ENCODE results near the gene LEP.

DNA sequence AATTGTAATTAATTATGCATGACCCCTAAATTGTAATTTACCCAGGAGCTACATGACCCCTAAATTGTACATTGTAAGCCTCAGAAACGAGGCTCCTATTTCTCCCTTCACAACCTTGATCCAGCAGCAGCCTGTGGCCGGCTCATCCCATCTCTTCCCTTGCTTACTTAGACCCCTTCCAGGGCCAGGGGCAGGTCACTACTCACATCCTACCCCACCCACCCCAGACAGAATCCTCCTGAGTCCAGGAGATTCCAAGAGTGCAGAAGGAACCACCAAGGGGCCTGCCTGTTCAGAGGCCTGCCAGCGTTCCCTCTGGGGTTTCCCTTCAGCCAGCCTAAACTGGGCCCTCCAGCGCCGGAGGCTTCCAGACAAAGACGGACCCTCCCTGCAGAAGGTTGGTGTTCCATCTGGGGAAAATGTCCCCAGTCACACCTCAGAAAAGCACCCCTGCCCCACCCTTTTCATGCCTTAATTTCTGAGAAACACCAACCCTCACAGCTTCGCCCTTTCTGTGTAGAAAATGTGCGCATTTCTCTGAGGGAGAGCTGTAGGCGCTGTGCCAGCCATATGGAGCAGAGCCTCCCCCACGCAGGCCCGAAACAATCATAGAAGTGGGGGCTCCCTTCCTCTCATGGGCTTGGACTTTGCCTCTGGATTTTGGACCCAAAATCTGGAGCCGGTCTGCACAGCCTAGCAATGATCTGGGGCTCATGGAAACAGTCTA, 19.2 kb downstream of the LEP start:
- TF ChIP-seq POLR2A (IDR thresholded peaks at IDR 0.05; ENCODE audit: low read length) (no peak), GATA1 (IDR thresholded peaks at IDR 0.05; ENCODE audit: low read depth, low read length) (no peak)
